ENCODE measurements around the gene BLNK. TPM values are rescaled to one million over a fixed set of nuclear protein-coding genes. Genes with fewer than 3 reads are reported as not detected.
"Not testable (repeated sequence)": the region's sequence is repeated elsewhere in the genome, so short reads cannot be mapped to it uniquely, and the experiment has no call there.

BLNK gene
- total RNA-seq, 1 donor, result not detected

DNA sequence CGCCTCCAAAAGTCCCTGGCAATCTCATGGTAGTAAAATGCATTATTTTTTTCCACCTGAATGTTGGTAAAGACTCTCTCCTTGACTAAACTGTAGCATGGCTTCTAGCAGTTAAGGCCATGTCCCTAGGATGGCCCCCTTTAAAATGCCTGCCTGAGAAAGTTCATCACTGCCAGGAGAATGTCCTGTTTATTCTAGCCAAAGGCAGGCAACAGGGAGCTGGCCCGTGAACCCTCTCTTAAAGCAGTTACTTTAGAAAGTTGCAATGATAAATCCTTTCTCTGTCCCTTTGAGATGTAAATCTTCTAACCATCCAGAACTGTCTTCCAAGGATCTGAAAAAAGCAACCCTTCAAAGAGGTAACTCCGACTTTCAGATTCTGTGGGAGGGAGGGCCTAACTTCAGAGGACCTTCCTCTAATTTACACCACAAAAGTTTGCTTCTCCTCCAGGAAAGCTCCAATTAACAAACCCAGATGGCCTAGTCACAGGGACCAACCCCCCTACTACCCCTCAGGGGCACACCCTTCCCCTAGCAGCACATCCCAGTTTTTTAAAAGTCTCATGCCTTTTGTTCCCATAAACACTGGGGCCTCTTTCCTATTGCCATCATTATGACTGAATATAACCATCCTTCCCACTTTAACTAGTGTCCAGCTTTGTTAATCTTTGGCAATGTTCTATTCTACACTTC lies 38.4 kb upstream of the BLNK start:
- TF ChIP-seq, protein P1, sequence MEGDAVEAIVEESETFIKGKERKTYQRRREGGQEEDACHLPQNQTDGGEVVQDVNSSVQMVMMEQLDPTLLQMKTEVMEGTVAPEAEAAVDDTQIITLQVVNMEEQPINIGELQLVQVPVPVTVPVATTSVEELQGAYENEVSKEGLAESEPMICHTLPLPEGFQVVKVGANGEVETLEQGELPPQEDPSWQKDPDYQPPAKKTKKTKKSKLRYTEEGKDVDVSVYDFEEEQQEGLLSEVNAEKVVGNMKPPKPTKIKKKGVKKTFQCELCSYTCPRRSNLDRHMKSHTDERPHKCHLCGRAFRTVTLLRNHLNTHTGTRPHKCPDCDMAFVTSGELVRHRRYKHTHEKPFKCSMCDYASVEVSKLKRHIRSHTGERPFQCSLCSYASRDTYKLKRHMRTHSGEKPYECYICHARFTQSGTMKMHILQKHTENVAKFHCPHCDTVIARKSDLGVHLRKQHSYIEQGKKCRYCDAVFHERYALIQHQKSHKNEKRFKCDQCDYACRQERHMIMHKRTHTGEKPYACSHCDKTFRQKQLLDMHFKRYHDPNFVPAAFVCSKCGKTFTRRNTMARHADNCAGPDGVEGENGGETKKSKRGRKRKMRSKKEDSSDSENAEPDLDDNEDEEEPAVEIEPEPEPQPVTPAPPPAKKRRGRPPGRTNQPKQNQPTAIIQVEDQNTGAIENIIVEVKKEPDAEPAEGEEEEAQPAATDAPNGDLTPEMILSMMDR (IDR thresholded peaks at IDR 0.05; ENCODE audit: insufficient read depth, low read depth, low read length), result no peak
- no peak for DNase-seq (ENCODE audit: low read depth)
- no peak overlapping the region for H3K4me3 ChIP-seq (ENCODE audit: low read depth, low read length)

DNA sequence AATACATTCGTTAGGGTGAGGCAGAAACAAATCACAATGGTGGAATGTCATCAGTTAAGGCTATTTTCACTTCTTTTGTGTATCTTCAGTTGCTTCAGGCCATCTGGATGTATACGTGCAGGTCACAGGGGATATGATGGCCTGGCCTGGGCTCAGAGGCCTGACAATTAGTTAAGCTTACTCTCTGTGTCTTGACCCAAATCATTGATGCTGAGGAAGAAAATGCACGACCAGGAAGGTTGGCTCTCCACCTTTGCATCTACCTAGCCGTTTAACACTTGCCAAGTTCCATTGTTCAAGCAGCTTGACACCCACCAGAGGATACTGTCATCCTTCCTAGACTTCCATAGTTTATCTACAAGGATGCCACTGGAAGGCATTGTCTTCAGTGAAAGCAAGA lies 37.5 kb upstream of the BLNK start:
- not testable (repeated sequence) for H3K4me3 ChIP-seq (ENCODE audit: low read depth, low read length); DNase-seq (ENCODE audit: low read depth)

DNA sequence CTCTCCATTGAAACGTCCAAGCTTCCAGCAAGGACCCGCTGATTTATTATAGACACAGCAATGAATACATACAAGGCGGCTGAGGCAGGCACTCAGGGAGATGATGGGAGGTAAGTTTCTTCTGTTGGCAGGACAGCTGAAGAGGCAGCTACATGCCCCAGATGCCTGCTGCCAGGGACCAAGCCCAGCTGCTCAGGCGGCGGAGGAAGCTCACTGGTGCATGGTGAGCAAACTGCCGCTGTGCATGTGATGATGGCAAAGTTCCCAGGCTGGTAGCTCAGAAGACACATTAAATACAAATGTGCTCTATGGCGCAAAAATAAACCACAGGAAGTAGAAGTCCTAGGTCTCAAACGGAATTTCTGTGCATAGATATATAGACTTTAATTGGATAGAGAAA lies 35.1 kb upstream of the BLNK start:
- TF ChIP-seq, protein P1 (IDR thresholded peaks at IDR 0.05; ENCODE audit: insufficient read depth, low read depth, low read length), result no peak
- no peak overlapping the region for H3K4me3 ChIP-seq (ENCODE audit: low read depth, low read length)
- DNase-seq (ENCODE audit: low read depth), result no peak

DNA sequence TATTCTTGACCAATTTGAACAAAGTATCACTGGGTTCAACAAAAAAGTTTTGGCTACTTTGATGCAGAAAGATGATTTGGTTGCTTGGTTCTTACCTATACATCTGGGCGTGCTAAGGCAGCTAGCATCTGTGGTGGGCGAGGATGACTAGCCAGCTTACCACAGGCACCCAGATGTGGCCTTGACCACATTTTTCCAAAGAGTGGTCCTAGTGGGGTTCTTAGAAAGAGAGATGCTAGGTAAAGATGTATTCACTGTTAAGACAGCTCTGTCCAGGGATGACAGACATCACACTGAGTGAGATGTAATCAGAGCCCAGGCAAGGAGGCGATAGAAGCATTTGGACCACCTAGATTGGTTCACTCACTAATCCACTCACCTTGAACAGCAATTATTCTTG lies 33.6 kb upstream of the BLNK start:
- DNase-seq (ENCODE audit: low read depth), result no peak
- H3K4me3 ChIP-seq (ENCODE audit: low read depth, low read length), result no peak overlapping the region
- TF ChIP-seq, protein P1 (IDR thresholded peaks at IDR 0.05; ENCODE audit: insufficient read depth, low read depth, low read length), result no peak

DNA sequence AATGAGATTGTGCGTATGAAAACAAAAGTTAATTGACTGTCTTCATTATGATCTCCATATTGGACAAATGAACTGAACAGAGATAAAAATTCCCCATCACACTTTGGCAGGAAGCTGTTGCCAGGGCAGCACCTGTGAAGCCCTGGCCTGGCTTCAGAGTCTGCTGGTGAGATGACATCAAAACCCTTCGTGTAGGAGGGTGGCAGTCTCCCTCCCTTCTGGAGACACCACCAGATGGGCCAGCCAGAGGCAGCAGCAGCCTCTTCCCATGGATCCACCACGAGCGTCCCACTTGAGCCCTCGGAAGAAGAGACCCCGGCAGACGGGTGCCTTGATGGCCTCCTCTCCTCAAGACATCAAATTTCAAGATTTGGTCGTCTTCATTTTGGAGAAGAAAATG lies 32.9 kb upstream of the BLNK start, which contains the start of gene DNTT:
Gene DNTT, plus strand, starts transcription at position 205 of the 400 bp plus-strand sequence. Its CDS starts 64 bp downstream, at position 269.
- no peak for DNase-seq (ENCODE audit: low read depth)

DNA sequence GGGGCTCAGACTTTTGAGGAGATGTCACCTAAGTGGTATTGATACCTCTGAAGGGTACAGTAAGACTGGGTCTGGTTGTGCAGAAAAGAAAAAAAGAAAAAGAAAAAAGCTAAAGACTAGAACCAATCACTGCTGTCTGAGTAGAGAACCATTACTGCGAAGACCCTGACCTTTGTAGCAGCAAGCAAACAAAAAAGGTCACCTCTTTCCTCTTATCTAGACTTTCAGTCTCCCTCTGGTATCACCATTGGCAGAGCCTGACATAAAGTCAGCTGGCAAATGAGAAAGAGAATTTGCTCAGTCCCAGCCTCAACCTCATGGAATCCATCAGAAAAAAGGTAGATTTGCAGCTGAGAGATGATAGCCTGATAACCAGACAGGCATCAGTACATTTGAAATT lies 30.2 kb upstream of the BLNK start:
- no peak overlapping the region for H3K4me3 ChIP-seq (ENCODE audit: low read depth, low read length)
- DNase-seq (ENCODE audit: low read depth), result no peak
- TF ChIP-seq, protein P1 (IDR thresholded peaks at IDR 0.05; ENCODE audit: insufficient read depth, low read depth, low read length), result no peak

More for the DNA sequence above, 32.9 kb upstream of the BLNK start, which contains the start of gene DNTT:
- no peak within 1 kb of the TSS for H3K4me3 ChIP-seq (ENCODE audit: low read depth, low read length)
- TF ChIP-seq, protein P1 (IDR thresholded peaks at IDR 0.05; ENCODE audit: insufficient read depth, low read depth, low read length), result no peak

DNA sequence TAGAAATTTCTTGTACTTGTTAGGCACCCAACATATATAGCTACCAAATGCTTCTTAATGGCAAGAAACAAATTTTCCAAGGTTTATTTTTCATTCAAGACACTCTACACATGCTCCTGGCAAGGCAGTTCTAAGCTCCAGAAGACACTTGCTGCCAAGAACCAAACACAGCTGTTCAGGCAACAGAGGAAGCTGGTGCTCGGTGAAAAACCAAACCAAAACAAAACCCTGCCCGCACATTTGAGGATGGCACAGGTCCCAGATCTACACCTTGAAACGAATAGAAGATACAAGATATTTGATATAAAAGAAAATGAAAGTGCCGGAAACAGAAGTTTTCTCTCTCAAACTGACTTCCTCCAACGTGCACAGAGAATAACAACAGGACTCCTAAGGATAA lies 28.0 kb upstream of the BLNK start:
- H3K4me3 ChIP-seq (ENCODE audit: low read depth, low read length), result no peak overlapping the region
- TF ChIP-seq, protein P1 (IDR thresholded peaks at IDR 0.05; ENCODE audit: insufficient read depth, low read depth, low read length), result no peak
- DNase-seq (ENCODE audit: low read depth), result no peak

All from fibroblast of villous mesenchyme (primary cell).